Stimulated activated CD4-positive, alpha-beta T cell treated with anti-CD3 and anti-CD28 coated beads, Interleukin-12 subunit alpha, Interleukin-12 subunit beta, amount 100 ng/mL, for 48 hours (primary cell): ENCODE data around the gene ZNF32.
"Not testable (repeated sequence)": the region's sequence is repeated elsewhere in the genome, so short reads cannot be mapped to it uniquely, and the experiment has no call there.

Source experiments
- DNase-seq, 3 donors: peaks; one replicate each; pipeline ENCODE4 v3.0.0-alpha.2; 2020; ENCODE audit warnings: low read depth in 2 of 3, low spot score in 1 of 3

ZNF32 gene

GRCh38 chr10:43640603-43641002 is 8.1 kb downstream of the ZNF32 start:
- no peak for DNase-seq

GRCh38 chr10:43635816-43636215 is 12.9 kb downstream of the ZNF32 start:
- not testable (repeated sequence) for DNase-seq

GRCh38 chr10:43628956-43629355 is 19.7 kb downstream of the ZNF32 start:
- no peak for DNase-seq

GRCh38 chr10:43627942-43628341 is 20.7 kb downstream of the ZNF32 start:
- no peak for DNase-seq

- DNase-seq = no peak
These were observed 25.3 kb downstream of the ZNF32 start for GRCh38 chr10:43623351-43623750.

- no peak for DNase-seq
These were observed 26.6 kb downstream of the ZNF32 start for GRCh38 chr10:43622038-43622437.

- no peak for DNase-seq
These were observed 29.3 kb downstream of the ZNF32 start for GRCh38 chr10:43619368-43619767.

GRCh38 chr10:43616697-43617370 is 31.8 kb downstream of the ZNF32 start:
- no peak for DNase-seq

- DNase-seq = no peak
These were observed 38.0 kb downstream of the ZNF32 start for GRCh38 chr10:43610636-43611035.

- no peak for DNase-seq
These were observed 41.5 kb downstream of the ZNF32 start for GRCh38 chr10:43607199-43607573.

GRCh38 chr10:43606323-43607198 is 42.1 kb downstream of the ZNF32 start, which contains the start of gene ZNF485:
TSS of gene ZNF485 (plus strand) at chr10:43606438. CDS start at chr10:43607051, 613 bp downstream.
- DNase-seq = peak; percentile 34 to 64 (median 47)

GRCh38 chr10:43605850-43606322 is 42.8 kb downstream of the ZNF32 start:
- DNase-seq = no peak

GRCh38 chr10:43601576-43601975 is 47.1 kb downstream of the ZNF32 start:
- DNase-seq = not testable (repeated sequence)

- no peak for DNase-seq
These were observed 49.3 kb downstream of the ZNF32 start for GRCh38 chr10:43599333-43599732.

GRCh38 chr10:43598446-43598845 is 50.2 kb downstream of the ZNF32 start:
- no peak for DNase-seq

GRCh38 chr10:43596546-43596945 is 52.1 kb downstream of the ZNF32 start:
- no peak for DNase-seq

- peak in 1 of 3 donors; percentile 37 for DNase-seq
These were observed 52.9 kb downstream of the ZNF32 start for GRCh38 chr10:43595739-43596298.

- DNase-seq = peak in 1 of 3 donors; percentile 37
These were observed 53.6 kb downstream of the ZNF32 start for GRCh38 chr10:43594944-43595589.
